CD14-positive monocyte (primary cell): Measurements from ENCODE around the gene HSPB3. TPM values are rescaled to one million over a fixed set of nuclear protein-coding genes. Genes with fewer than 3 reads are reported as not detected.
A peak's percentile ranks its signal among the peaks of the same experiment; 100 is the strongest.

Experiments used
- DNase-seq, 3 donors: peaks; one replicate each; pipeline ENCODE4 v3.0.0-alpha.2; 2011 to 2022
- H2AFZ ChIP-seq: 2 replicates; pipeline ENCODE4 v1.6.0; 2012; ENCODE audit warnings: mild to moderate bottlenecking, low read depth, low read length, inconsistent platforms; ENCODE audit not compliant: insufficient read depth, poor library complexity, severe bottlenecking
- H3K27ac ChIP-seq, 2 donors: 1 replicate in 1 of 2; 2 replicates in 1 of 2; pipeline ENCODE4 v1.5.1; 2012 to 2013; ENCODE audit warnings: low read length in 2 of 2, control low read depth in 1 of 2, inconsistent platforms in 1 of 2, low read depth in 1 of 2, mild to moderate bottlenecking in 1 of 2
- H3K27me3 ChIP-seq, 2 donors: one replicate each; pipeline versions ENCODE4 v1.6.0 to v1.6.1; 2011 to 2013; ENCODE audit warnings: low read length in 2 of 2; ENCODE audit not compliant: control insufficient read depth in 2 of 2, insufficient read depth in 2 of 2
- H3K36me3 ChIP-seq, 2 donors: replicated peaks in 1 of 2; 1 replicate in 1 of 2; 2 replicates in 1 of 2; pipeline versions ENCODE4 v1.5.1 to v1.6.1; 2012 to 2013; ENCODE audit warnings: low read length in 2 of 2, control low read depth in 1 of 2, inconsistent platforms in 1 of 2, mild to moderate bottlenecking in 1 of 2; ENCODE audit not compliant: insufficient read depth in 2 of 2, control insufficient read depth in 1 of 2
- H3K4me1 ChIP-seq, 2 donors: 1 replicate in 1 of 2; 2 replicates in 1 of 2; pipeline versions ENCODE4 v1.5.1 to v1.6.1; 2012 to 2013; ENCODE audit warnings: low read length in 2 of 2, control low read depth in 1 of 2, inconsistent platforms in 1 of 2, mild to moderate bottlenecking in 1 of 2, moderate library complexity in 1 of 2; ENCODE audit not compliant: insufficient read depth in 2 of 2, control insufficient read depth in 1 of 2
- H3K4me2 ChIP-seq: replicated peaks from 2 replicates; pipeline ENCODE3; 2012; ENCODE audit warnings: low read length, moderate library complexity, mild to moderate bottlenecking; ENCODE audit not compliant: poor library complexity, severe bottlenecking; ENCODE audit errors: extremely low read depth
- H3K4me3 ChIP-seq, 3 experiments: fragments of 200-600 bp in 1 of 3; sonication (generic) in 1 of 3; replicated peaks in 1 of 3; 1 replicate in 2 of 3; 2 replicates in 1 of 3; pipeline ENCODE4 v1.5.1; 2011 to 2013; ENCODE audit warnings: low read length in 3 of 3, mild to moderate bottlenecking in 3 of 3, control low read depth in 2 of 3, low read depth in 2 of 3, inconsistent platforms in 1 of 3, moderate library complexity in 1 of 3
- H3K79me2 ChIP-seq: 2 replicates; pipeline ENCODE4 v1.6.0; 2012; ENCODE audit warnings: mild to moderate bottlenecking, control low read depth, inconsistent platforms, low read length, moderate library complexity; ENCODE audit not compliant: insufficient read depth
- H3K9ac ChIP-seq: 2 replicates; pipeline ENCODE4 v1.6.0; 2017; ENCODE audit warnings: low read length, mild to moderate bottlenecking; ENCODE audit not compliant: insufficient read depth, poor library complexity, severe bottlenecking
- H3K9me3 ChIP-seq, 2 donors: replicated peaks in 1 of 2; 1 replicate in 1 of 2; 2 replicates in 1 of 2; pipeline versions ENCODE4 v1.5.1 to v1.6.1; 2012 to 2013; ENCODE audit warnings: low read length in 2 of 2, control low read depth in 1 of 2; ENCODE audit not compliant: control insufficient read depth in 1 of 2, insufficient read depth in 1 of 2
- H4K20me1 ChIP-seq: 2 replicates; pipeline ENCODE4 v1.6.0; 2012; ENCODE audit warnings: mild to moderate bottlenecking, low read length, control low read depth, moderate library complexity; ENCODE audit not compliant: insufficient read depth
- H3K27ac Mint-ChIP-seq, 7 donors: one replicate each; pipeline ENCODE4 v1.8.0; 2020; ENCODE audit warnings: mild to moderate bottlenecking in 7 of 7, mixed read lengths in 7 of 7, moderate library complexity in 6 of 7, inconsistent platforms in 2 of 7
- H3K27me3 Mint-ChIP-seq, 3 donors: one replicate each; pipeline ENCODE4 v1.8.0; 2021 to 2022; ENCODE audit warnings: low read depth in 3 of 3, mild to moderate bottlenecking in 3 of 3, mixed read lengths in 3 of 3, moderate library complexity in 3 of 3, inconsistent platforms in 1 of 3
- H3K36me3 Mint-ChIP-seq, 2 donors: one replicate each; pipeline ENCODE4 v1.8.0; 2020; ENCODE audit warnings: mixed read lengths in 2 of 2, inconsistent platforms in 1 of 2, mild to moderate bottlenecking in 1 of 2
- H3K4me1 Mint-ChIP-seq: one replicate; pipeline ENCODE4 v1.8.0; 2020; ENCODE audit warnings: mild to moderate bottlenecking, mixed read lengths
- H3K4me3 Mint-ChIP-seq, 2 donors: one replicate each; pipeline ENCODE4 v1.8.0; 2020; ENCODE audit warnings: mild to moderate bottlenecking in 2 of 2, mixed read lengths in 2 of 2, moderate library complexity in 1 of 2
- H3K9me3 Mint-ChIP-seq, 7 donors: one replicate each; pipeline ENCODE4 v1.8.0; 2020 to 2022; ENCODE audit warnings: mixed read lengths in 7 of 7, mild to moderate bottlenecking in 6 of 7, moderate library complexity in 6 of 7, inconsistent platforms in 2 of 7
- WGBS: methylation state at CpG from one replicate; pipeline ENCODE4 v1.1.5; 2013; ENCODE audit warnings: missing lambda C conversion rate; ENCODE audit not compliant: insufficient coverage; 5-methylcytosine and 5-hydroxymethylcytosine counted together
- intact Hi-C, 2 donors: fragments of 100-400 bp; cut with micrococcal nuclease; formaldehyde crosslinking; loops; one replicate each; pipeline versions ENCODE4 v1.15.0 to v1.15.1; 2023
- polyA plus RNA-seq, 3 donors: library from polyadenylated mRNA; depleted of rRNA in 1 of 3; unstranded in 2 of 3; stranded (reverse) in 1 of 3; fragments of 300-500 nt in 2 of 3; fragments of >200 nt in 1 of 3; fragmentation: Illumina TruSeq in 2 of 3; gene quantifications; 1 replicate in 2 of 3; 2 replicates in 1 of 3; pipeline ENCODE4 v1.2.3, GENCODE V29; 2012 to 2021
- TF ChIP-seq, protein P1 (sequence below): fragments of 200-600 bp; IDR thresholded peaks from one replicate; pipeline ENCODE4 v1.8.0; 2022; ENCODE audit warnings: antibody characterized with exemption, mild to moderate bottlenecking

The HSPB3 gene
- polyA plus RNA-seq, 3 donors = not detected

DNA sequence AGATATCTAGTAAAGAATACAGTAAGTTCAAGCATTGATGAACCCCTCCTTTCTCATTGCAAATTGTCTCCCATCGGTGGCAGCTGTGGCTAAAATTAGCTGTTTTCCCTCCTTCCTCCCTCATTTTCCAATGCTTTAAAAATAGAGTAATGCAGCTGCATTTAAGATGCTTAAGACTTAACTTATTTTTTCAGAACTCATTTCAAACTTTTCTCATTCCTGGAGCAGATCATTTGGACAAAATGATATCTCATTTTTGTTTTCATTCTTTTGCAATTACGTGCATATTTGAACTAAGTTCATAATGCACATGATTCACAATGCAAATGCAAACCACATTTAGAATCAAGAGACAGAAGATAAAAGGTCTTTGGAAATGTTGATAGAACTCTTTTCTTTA is 14.6 kb downstream of the HSPB3 start:
- TF ChIP-seq, protein P1, sequence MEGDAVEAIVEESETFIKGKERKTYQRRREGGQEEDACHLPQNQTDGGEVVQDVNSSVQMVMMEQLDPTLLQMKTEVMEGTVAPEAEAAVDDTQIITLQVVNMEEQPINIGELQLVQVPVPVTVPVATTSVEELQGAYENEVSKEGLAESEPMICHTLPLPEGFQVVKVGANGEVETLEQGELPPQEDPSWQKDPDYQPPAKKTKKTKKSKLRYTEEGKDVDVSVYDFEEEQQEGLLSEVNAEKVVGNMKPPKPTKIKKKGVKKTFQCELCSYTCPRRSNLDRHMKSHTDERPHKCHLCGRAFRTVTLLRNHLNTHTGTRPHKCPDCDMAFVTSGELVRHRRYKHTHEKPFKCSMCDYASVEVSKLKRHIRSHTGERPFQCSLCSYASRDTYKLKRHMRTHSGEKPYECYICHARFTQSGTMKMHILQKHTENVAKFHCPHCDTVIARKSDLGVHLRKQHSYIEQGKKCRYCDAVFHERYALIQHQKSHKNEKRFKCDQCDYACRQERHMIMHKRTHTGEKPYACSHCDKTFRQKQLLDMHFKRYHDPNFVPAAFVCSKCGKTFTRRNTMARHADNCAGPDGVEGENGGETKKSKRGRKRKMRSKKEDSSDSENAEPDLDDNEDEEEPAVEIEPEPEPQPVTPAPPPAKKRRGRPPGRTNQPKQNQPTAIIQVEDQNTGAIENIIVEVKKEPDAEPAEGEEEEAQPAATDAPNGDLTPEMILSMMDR = no peak
- H3K9ac ChIP-seq = no peak overlapping the region
- no peak overlapping the region for H3K4me3 ChIP-seq
- H3K36me3 ChIP-seq = no peaks in the 10 kb centered on the region
- no peak overlapping the region for H3K4me2 ChIP-seq
- Mint-ChIP-seq H3K27me3 (peaks cover 0 to 4% (median 3%) of the 10 kb centered on the region in 3 donors), H3K4me1 (peaks cover 7% of the 10 kb centered on the region), H3K27ac (no peak overlapping the region), H3K9me3 (peaks cover 0 to 7% (median 2%) of the 10 kb centered on the region in 7 donors), H3K4me3 (no peak overlapping the region), H3K36me3 (no peaks in the 10 kb centered on the region)
- WGBS = no CpG with 5 or more reads among the region's 2 CpGs
- intact Hi-C loops = no loop called here
- H3K27ac ChIP-seq = no peak overlapping the region
- no peaks in the 10 kb centered on the region for H3K79me2 ChIP-seq
- no peaks in the 10 kb centered on the region for H3K27me3 ChIP-seq
- H2AFZ ChIP-seq = peak overlapping the region; percentile 54
- peaks cover 0 to 2% of the 10 kb centered on the region in 2 donors for H3K4me1 ChIP-seq
- no peaks in the 10 kb centered on the region for H3K9me3 ChIP-seq
- no peak for DNase-seq
- no peaks in the 10 kb centered on the region for H4K20me1 ChIP-seq

DNA sequence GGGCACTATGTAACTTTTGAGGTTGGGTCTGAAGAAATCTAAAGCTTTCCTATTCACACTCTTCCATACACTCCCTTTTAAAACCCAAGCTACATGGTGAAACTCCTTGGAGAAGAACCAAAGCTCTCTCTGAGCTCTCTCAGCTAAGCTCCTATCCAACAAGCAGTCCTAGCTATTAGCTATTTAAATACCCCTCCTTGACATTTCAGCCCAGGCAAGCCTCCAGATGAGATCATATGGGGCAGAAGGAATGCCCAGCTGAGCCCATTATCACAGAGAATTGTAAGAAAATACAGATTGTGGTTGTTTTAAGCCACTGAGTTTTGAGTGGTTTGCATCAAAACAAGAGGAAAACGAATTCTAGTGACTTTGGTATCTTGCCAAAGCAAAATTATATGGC is 15.2 kb downstream of the HSPB3 start:
- TF ChIP-seq, protein P1 = no peak
- DNase-seq = no peak
- H3K4me3 Mint-ChIP-seq = no peak overlapping the region
- Histone ChIP-seq H3K4me2 (no peak overlapping the region), H3K27ac (no peak overlapping the region), H4K20me1 (no peaks in the 10 kb centered on the region), H3K36me3 (no peaks in the 10 kb centered on the region), H3K79me2 (no peaks in the 10 kb centered on the region), H3K4me3 (no peak overlapping the region), H3K9ac (no peak overlapping the region), H3K9me3 (no peaks in the 10 kb centered on the region), H3K4me1 (peaks cover 0 to 2% of the 10 kb centered on the region in 2 donors), H2AFZ (no peak overlapping the region), H3K27me3 (no peaks in the 10 kb centered on the region)
- intact Hi-C loops = no loop called here
- no peak overlapping the region for H3K27ac Mint-ChIP-seq
- H3K36me3 Mint-ChIP-seq = no peaks in the 10 kb centered on the region
- no CpG with 5 or more reads among the region's 1 CpG for WGBS
- peaks cover 0 to 3% (median 2%) of the 10 kb centered on the region in 3 donors for H3K27me3 Mint-ChIP-seq
- H3K4me1 Mint-ChIP-seq = peaks cover 7% of the 10 kb centered on the region
- peaks cover 0 to 6% (median 2%) of the 10 kb centered on the region in 7 donors for H3K9me3 Mint-ChIP-seq
